Sigmoid colon (tissue), 4 donors: ENCODE measurements around the gene PRR27.

Source experiments
- CTCF ChIP-seq, 4 experiments: fragments of 450-650 bp in 3 of 4; fragments of 200-600 bp in 1 of 4; IDR thresholded peaks; one replicate each; pipeline ENCODE4 v1.5.1; 2016 to 2019; ENCODE audit warnings: antibody characterized with exemption in 4 of 4, mild to moderate bottlenecking in 3 of 4, moderate library complexity in 2 of 4
- EP300 ChIP-seq, 4 donors: sonication (generic); formaldehyde crosslinking; IDR thresholded peaks; one replicate each; pipeline ENCODE4 v1.6.1; 2017; ENCODE audit warnings: antibody characterized with exemption in 4 of 4
- POLR2A ChIP-seq, 2 donors: fragments of 450-650 bp; IDR thresholded peaks; one replicate each; pipeline ENCODE4 v1.6.1; 2016; ENCODE audit warnings: antibody characterized with exemption in 2 of 2, mild to moderate bottlenecking in 2 of 2, moderate library complexity in 2 of 2
- POLR2AphosphoS5 ChIP-seq, 4 donors: sonication (generic); formaldehyde crosslinking; IDR thresholded peaks; one replicate each; pipeline ENCODE4 v1.6.1; 2017; ENCODE audit warnings: antibody characterized with exemption in 4 of 4

GRCh38 chr4:70113656-70114055 lies 40.4 kb upstream of the PRR27 start:
- TF ChIP-seq CTCF (IDR thresholded peaks at IDR 0.05): no peak
- no peak for TF ChIP-seq POLR2A (IDR thresholded peaks at IDR 0.05)
- no peak for TF ChIP-seq EP300 (IDR thresholded peaks at IDR 0.05)
- TF ChIP-seq POLR2AphosphoS5 (IDR thresholded peaks at IDR 0.05): no peak
